A549 (cell line): ENCODE results near the gene CLEC16A. TPM values are rescaled to one million over a fixed set of nuclear protein-coding genes. Genes with fewer than 3 reads are reported as not detected.

ENCODE experiments used
- ATAC-seq, 2 experiments: fragments of 200-7000 bp in 1 of 2; fragments of >200 bp in 1 of 2; cut with Nextera tagmentation in 1 of 2; cut with Tn5 transposase in 1 of 2; 3 replicates each; pipeline versions ENCODE4 v1.8.0 to v1.9.1; 2018 to 2020; ENCODE audit warnings: mild to moderate bottlenecking in 1 of 2, moderate library complexity in 1 of 2
- CTCF ChIA-PET: fragments of 300-600 bp; sonication (Branson Sonifier 250); formaldehyde crosslinking; extraction: SDS; loops from one replicate; lab custom pipeline; 2021; ENCODE audit warnings: antibody characterized with exemption, inconsistent platforms; lab: Yijun Ruan, JAX
- POLR2A ChIA-PET: fragments of 350-600 bp; formaldehyde crosslinking; extraction: SDS; loops from one replicate; lab custom pipeline; 2021; ENCODE audit warnings: antibody characterized with exemption, inconsistent platforms; lab: Yijun Ruan, JAX
- DNase-seq, 2 experiments: peaks; one replicate each; pipeline versions ENCODE4 v3.0.0 to v3.0.0-alpha.2; 2011 to 2016; ENCODE audit warnings: low read depth in 1 of 2, low spot score in 1 of 2
- FAIRE-seq: peaks from 2 replicates; lab custom pipeline; 2011; peaks lifted over from hg19 to GRCh38; lab: Jason Lieb, UNC
- H3K27ac ChIP-seq, 2 experiments: fragments of >200 bp; sonication (Bioruptor Twin); formaldehyde crosslinking; 3 replicates each; pipeline ENCODE4 v1.5.1; 2016 to 2017
- H3K4me1 ChIP-seq: fragments of >200 bp; sonication (Bioruptor Twin); formaldehyde crosslinking; 3 replicates; pipeline ENCODE4 v1.6.1; 2016
- H3K4me2 ChIP-seq: fragments of >200 bp; sonication (Bioruptor Twin); formaldehyde crosslinking; 3 replicates; pipeline ENCODE4 v1.6.1; 2016
- H3K4me3 ChIP-seq: fragments of >200 bp; sonication (Bioruptor Twin); formaldehyde crosslinking; 3 replicates; pipeline ENCODE4 v1.5.1; 2016
- H3K9me3 ChIP-seq: fragments of >200 bp; sonication (Bioruptor Twin); formaldehyde crosslinking; 3 replicates; pipeline ENCODE4 v1.6.1; 2016
- CBX2 ChIP-seq: fragments of 200-600 bp; sonication (generic); IDR thresholded peaks from 2 replicates; pipeline ENCODE4 v1.6.1; 2016; ENCODE audit warnings: low read depth, mild to moderate bottlenecking, borderline replicate concordance
- CHD4 ChIP-seq: fragments of 200-600 bp; sonication (generic); IDR thresholded peaks from 2 replicates; pipeline ENCODE4 v1.6.1; 2016; ENCODE audit warnings: antibody characterized with exemption, mild to moderate bottlenecking, borderline replicate concordance
- EP300 ChIP-seq, 2 experiments: fragments of >200 bp; sonication (Bioruptor Twin); formaldehyde crosslinking; IDR thresholded peaks; 2 replicates in 1 of 2; 3 replicates in 1 of 2; pipeline ENCODE4 v1.6.1; 2016 to 2017
- FOSL2 ChIP-seq, 2 experiments: fragments of 450-650 bp in 1 of 2; fragments of >200 bp in 1 of 2; sonication (Bioruptor Twin) in 1 of 2; formaldehyde crosslinking; IDR thresholded peaks; 2 replicates each; pipeline versions ENCODE4 v1.5.0 to v1.6.1; 2016 to 2020; ENCODE audit warnings: mild to moderate bottlenecking in 1 of 2, moderate library complexity in 1 of 2
- GATA3 ChIP-seq: IDR thresholded peaks from 2 replicates; pipeline ENCODE4 v1.6.1; 2012; ENCODE audit warnings: borderline replicate concordance
- HEYL ChIP-seq: fragments of 250-450 bp; sonication (Bioruptor Pico); IDR thresholded peaks from 2 replicates; pipeline ENCODE4 v1.8.0; 2021; ENCODE audit warnings: mild to moderate bottlenecking, moderate library complexity
- HOXB5 ChIP-seq: fragments of 250-450 bp; sonication (Bioruptor Pico); IDR thresholded peaks from 2 replicates; pipeline ENCODE4 v1.5.0; 2020; ENCODE audit warnings: mild to moderate bottlenecking, moderate library complexity
- JUN ChIP-seq, 2 experiments: fragments of >200 bp; sonication (Bioruptor Twin); formaldehyde crosslinking; IDR thresholded peaks; 2 replicates in 1 of 2; 3 replicates in 1 of 2; pipeline ENCODE4 v1.6.1; 2016 to 2017
- KDM1A ChIP-seq: fragments of 200-600 bp; sonication (generic); IDR thresholded peaks from 2 replicates; pipeline ENCODE4 v1.6.1; 2016; ENCODE audit warnings: low read depth, mild to moderate bottlenecking
- MYC ChIP-seq: IDR thresholded peaks from 2 replicates; pipeline ENCODE4 v1.6.1; 2012; ENCODE audit warnings: mild to moderate bottlenecking, inconsistent platforms, low read length, improper control_type of control experiment, borderline replicate concordance
- NPAS2 ChIP-seq: fragments of 250-450 bp; sonication (Bioruptor Pico); IDR thresholded peaks from 2 replicates; pipeline ENCODE4 v1.8.0; 2022; ENCODE audit warnings: mild to moderate bottlenecking, moderate library complexity, borderline replicate concordance
- NR3C1 ChIP-seq: fragments of >200 bp; sonication (Bioruptor Twin); formaldehyde crosslinking; IDR thresholded peaks from 3 replicates; pipeline ENCODE4 v1.6.1; 2017
- PHF8 ChIP-seq: fragments of 200-600 bp; sonication (generic); IDR thresholded peaks from 2 replicates; pipeline ENCODE4 v1.6.1; 2016; ENCODE audit warnings: low read depth, mild to moderate bottlenecking, antibody characterized with exemption, moderate library complexity, borderline replicate concordance
- POLR2A ChIP-seq: IDR thresholded peaks from 2 replicates; pipeline ENCODE4 v1.6.1; 2012; ENCODE audit warnings: mild to moderate bottlenecking, low read length
- POLR2AphosphoS2 ChIP-seq: conservative IDR thresholded peaks from 2 replicates; pipeline ENCODE4 v1.6.1; 2012; ENCODE audit warnings: low read length, improper control_type of control experiment, inconsistent platforms
- RAD21 ChIP-seq, 2 experiments: fragments of >200 bp in 1 of 2; sonication (Bioruptor Twin) in 1 of 2; formaldehyde crosslinking in 1 of 2; IDR thresholded peaks in 1 of 2; conservative IDR thresholded peaks in 1 of 2; 2 replicates in 1 of 2; 3 replicates in 1 of 2; pipeline ENCODE4 v1.6.1; 2012 to 2018; ENCODE audit warnings: inconsistent platforms in 1 of 2
- RARB ChIP-seq: fragments of 250-450 bp; sonication (Bioruptor Pico); IDR thresholded peaks from 2 replicates; pipeline ENCODE4 v1.8.0; 2021; ENCODE audit warnings: mild to moderate bottlenecking, moderate library complexity
- RCOR1 ChIP-seq: fragments of 150-350 bp; IDR thresholded peaks from 2 replicates; pipeline ENCODE4 v1.6.1; 2014; ENCODE audit warnings: antibody characterized with exemption, low read length, low read depth
- RNF2 ChIP-seq: fragments of 200-600 bp; sonication (generic); IDR thresholded peaks from 2 replicates; pipeline ENCODE4 v1.6.1; 2016; ENCODE audit warnings: low read depth, mild to moderate bottlenecking, antibody characterized with exemption, moderate library complexity, borderline replicate concordance
- TFCP2L1 ChIP-seq: fragments of 250-450 bp; sonication (Bioruptor Pico); IDR thresholded peaks from 2 replicates; pipeline ENCODE4 v1.5.0; 2021; ENCODE audit warnings: mild to moderate bottlenecking
- TP53 ChIP-seq: fragments of 250-450 bp; sonication (Bioruptor Pico); IDR thresholded peaks from 2 replicates; pipeline ENCODE4 v1.5.0; 2021; ENCODE audit warnings: mild to moderate bottlenecking, moderate library complexity
- ZC3H11A ChIP-seq: fragments of 450-650 bp; IDR thresholded peaks from 2 replicates; pipeline ENCODE4 v1.6.1; 2014; ENCODE audit warnings: antibody characterized with exemption, mild to moderate bottlenecking
- ZFP36 ChIP-seq: fragments of 450-650 bp; IDR thresholded peaks from 2 replicates; pipeline ENCODE4 v1.6.1; 2014; ENCODE audit warnings: borderline replicate concordance; ENCODE audit not compliant: partially characterized antibody
- WGBS: methylation state at CpG from one replicate; pipeline ENCODE4 v1.1.6; 2017; ENCODE audit errors: missing lambda C conversion rate; 5-methylcytosine and 5-hydroxymethylcytosine counted together
- polyA plus RNA-seq, 4 experiments: library from polyadenylated mRNA; depleted of rRNA in 3 of 4; stranded (reverse); fragments of >200 nt; fragmentation: RNase III in 1 of 4; extraction: RNeasy Plus Mini Kit Qiagen cat#74134 plus additional on column Dnase treatment in 1 of 4; gene quantifications; 2 replicates in 3 of 4; 3 replicates in 1 of 4; pipeline ENCODE4 v1.2.3, GENCODE V29; 2011 to 2017
- TF ChIP-seq, protein P1 (sequence below): fragments of >200 bp; sonication (Bioruptor Twin); formaldehyde crosslinking; IDR thresholded peaks from 2 replicates; pipeline ENCODE4 v1.6.1; 2016
- TF ChIP-seq, protein P2 (sequence below): fragments of >200 bp; sonication (Bioruptor Twin); formaldehyde crosslinking; IDR thresholded peaks from 3 replicates; pipeline ENCODE4 v1.6.1; 2016
- TF ChIP-seq, protein P3 (sequence below): IDR thresholded peaks from 2 replicates; pipeline ENCODE4 v1.6.1; 2012; ENCODE audit warnings: low read depth, borderline replicate concordance

CLEC16A gene
- polyA plus RNA-seq, 2 of the 4 experiments (the other 2 are of a cell fraction) = 8.3 to 10.4 TPM

DNA sequence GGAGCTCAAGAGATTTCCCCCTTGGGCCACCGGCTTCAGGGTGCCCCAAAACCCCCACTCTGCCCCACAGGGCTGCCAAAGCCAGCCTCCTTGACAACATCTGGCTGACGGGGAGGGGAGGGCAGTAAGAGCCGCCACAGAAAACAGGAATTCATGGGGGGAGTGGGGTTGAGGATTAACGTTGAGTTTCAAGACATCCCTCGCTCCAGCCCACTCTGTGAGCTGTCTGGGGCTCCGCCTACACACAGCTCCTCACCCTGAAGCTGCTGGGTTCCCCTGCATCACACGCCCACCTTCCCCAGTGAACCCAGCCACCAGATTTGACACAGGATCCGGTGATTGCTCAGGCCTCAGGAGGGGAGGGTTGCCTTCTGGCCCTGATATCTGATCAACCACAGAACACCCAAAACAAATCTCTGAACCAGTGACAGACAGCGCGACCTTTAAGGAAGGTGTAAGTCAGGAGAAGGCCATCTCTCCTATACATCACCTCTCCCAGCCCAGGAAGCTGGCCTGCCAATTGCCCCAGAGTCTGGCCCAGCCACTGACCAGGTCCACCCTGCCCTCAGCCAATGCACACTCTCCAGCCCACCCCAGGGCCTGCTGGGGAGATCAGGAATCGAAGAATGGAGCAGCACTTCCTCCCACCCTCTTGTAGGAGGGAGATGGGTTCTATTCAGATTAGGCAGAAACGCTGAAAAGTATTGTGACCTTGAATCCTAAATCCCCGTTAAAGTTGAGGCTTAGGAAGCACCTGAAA lies 132.1 kb downstream of the CLEC16A start:
- WGBS = 89% methylated on average over 13 of the region's 13 CpGs
- Histone ChIP-seq H3K27ac (no peak overlapping the region), H3K4me1 (no peaks in the 10 kb centered on the region), H3K4me2 (no peak overlapping the region), H3K4me3 (no peak overlapping the region), H3K9me3 (no peaks in the 10 kb centered on the region)
- ChIA-PET CTCF (interaction anchor here (0.9 to 1.0 kb wide), 2 partner anchors 44 to 178 kb away, joined by 3 read pairs; no protein-coding TSS in a partner anchor), POLR2A (no interaction called here)
- FAIRE-seq (no peak), ATAC-seq (no peak), DNase-seq (no peak)
- TF ChIP-seq RNF2 = no peak
- no peak for TF ChIP-seq ZFP36
- TF ChIP-seq, protein P1, sequence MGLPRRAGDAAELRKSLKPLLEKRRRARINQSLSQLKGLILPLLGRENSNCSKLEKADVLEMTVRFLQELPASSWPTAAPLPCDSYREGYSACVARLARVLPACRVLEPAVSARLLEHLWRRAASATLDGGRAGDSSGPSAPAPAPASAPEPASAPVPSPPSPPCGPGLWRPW = no peak
- TF ChIP-seq GATA3 = no peak
- TF ChIP-seq ZC3H11A = no peak
- no peak for TF ChIP-seq JUN (IDR thresholded peaks at IDR 0.05)
- no peak for TF ChIP-seq RCOR1
- no peak for TF ChIP-seq NPAS2 (CRISPR knock-in tag)
- no peak for TF ChIP-seq POLR2A
- no peak for TF ChIP-seq KDM1A
- no peak for TF ChIP-seq POLR2AphosphoS2
- TF ChIP-seq RAD21 (conservative IDR thresholded peaks at IDR 0.05 in 1 of 2, IDR thresholded peaks at IDR 0.05 in 1 of 2) = no peak
- TF ChIP-seq, protein P2, sequence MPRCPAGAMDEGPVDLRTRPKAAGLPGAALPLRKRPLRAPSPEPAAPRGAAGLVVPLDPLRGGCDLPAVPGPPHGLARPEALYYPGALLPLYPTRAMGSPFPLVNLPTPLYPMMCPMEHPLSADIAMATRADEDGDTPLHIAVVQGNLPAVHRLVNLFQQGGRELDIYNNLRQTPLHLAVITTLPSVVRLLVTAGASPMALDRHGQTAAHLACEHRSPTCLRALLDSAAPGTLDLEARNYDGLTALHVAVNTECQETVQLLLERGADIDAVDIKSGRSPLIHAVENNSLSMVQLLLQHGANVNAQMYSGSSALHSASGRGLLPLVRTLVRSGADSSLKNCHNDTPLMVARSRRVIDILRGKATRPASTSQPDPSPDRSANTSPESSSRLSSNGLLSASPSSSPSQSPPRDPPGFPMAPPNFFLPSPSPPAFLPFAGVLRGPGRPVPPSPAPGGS = no peak
- no peak for TF ChIP-seq NR3C1
- TF ChIP-seq CBX2 = no peak
- no peak for TF ChIP-seq RARB (CRISPR knock-in tag)
- TF ChIP-seq EP300 (IDR thresholded peaks at IDR 0.05) = no peak
- TF ChIP-seq, protein P3, sequence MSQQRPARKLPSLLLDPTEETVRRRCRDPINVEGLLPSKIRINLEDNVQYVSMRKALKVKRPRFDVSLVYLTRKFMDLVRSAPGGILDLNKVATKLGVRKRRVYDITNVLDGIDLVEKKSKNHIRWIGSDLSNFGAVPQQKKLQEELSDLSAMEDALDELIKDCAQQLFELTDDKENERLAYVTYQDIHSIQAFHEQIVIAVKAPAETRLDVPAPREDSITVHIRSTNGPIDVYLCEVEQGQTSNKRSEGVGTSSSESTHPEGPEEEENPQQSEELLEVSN = no peak
- no peak for TF ChIP-seq HOXB5 (CRISPR knock-in tag)
- no peak for TF ChIP-seq MYC

DNA sequence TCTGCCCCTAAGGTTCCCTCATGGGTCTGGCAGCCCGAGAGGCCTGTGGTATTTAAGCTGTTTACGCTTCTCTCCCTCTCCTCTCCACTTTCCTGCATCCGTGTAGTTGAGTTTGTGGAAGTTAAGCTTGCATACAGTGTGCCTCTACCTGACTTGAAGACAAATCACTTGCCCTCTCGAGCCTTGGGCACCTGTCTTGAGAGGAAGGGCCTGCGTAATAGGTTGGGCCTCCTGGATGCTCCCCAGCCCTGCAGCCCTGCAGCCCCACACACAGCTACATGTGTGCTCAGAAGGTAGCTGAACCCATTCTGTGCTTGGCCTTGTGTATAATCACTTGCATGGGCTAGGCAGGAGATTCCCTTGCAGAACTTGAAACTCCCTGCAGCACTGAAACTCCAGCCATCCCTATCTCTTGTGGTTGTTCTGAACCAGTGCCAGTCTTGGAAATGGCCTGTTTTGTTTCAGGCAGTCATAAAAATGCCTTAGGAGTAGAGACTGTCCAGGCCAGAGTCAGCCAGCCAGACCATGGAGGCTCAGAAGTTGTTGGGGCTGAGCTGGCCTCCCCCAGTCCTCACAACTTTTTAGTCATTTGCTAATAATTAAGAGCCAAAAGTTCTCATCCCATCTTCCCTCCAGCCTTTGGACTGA lies 134.6 kb downstream of the CLEC16A start:
- ChIA-PET POLR2A (no interaction called here), CTCF (interaction anchor here (1.4 kb wide), 1 partner anchor 178 kb away, joined by 3 read pairs; no protein-coding TSS in a partner anchor)
- H3K4me3 ChIP-seq = no peak overlapping the region
- FAIRE-seq (no peak), DNase-seq (no peak), ATAC-seq (no peak)
- TF ChIP-seq CHD4 = no peak
- TF ChIP-seq FOSL2 (IDR thresholded peaks at IDR 0.05) = no peak
- no peak for TF ChIP-seq FOSL2 (CRISPR knock-in tag; IDR thresholded peaks at IDR 0.05)
- no peak for TF ChIP-seq TP53 (CRISPR knock-in tag)
- TF ChIP-seq CBX2 = no peak
- no peak for TF ChIP-seq PHF8
- TF ChIP-seq HEYL = no peak
- no peak for TF ChIP-seq TFCP2L1 (CRISPR knock-in tag)
- no peaks in the 10 kb centered on the region for H3K4me1 ChIP-seq
- whole genome bisulfite sequencing = 91% methylated on average over 5 of the region's 5 CpGs
- H3K27ac ChIP-seq = no peak overlapping the region; a peak in 1 of 6 replicates
- H3K9me3 ChIP-seq = no peaks in the 10 kb centered on the region
- no peak overlapping the region for H3K4me2 ChIP-seq
